Kidney (tissue), 14 donors: ENCODE results near the gene PPP2R2C. TPM values are rescaled to one million over a fixed set of nuclear protein-coding genes. Genes with fewer than 3 reads are reported as not detected.

Experiments
- DNase-seq, 5 donors: peaks; one replicate each; pipeline ENCODE4 v3.0.0-alpha.2; 2013 to 2020
- FAIRE-seq: peaks from 2 replicates; lab custom pipeline; 2012; peaks lifted over from hg19 to GRCh38; lab: Jason Lieb, UNC
- H3K27ac ChIP-seq, 2 donors: one replicate each; pipeline ENCODE4 v1.7.0; 2013; ENCODE audit warnings: low read depth in 2 of 2, low read length in 2 of 2, inconsistent platforms in 1 of 2
- H3K27me3 ChIP-seq: one replicate; pipeline ENCODE4 v1.7.1; 2013; ENCODE audit warnings: low read length, inconsistent platforms; ENCODE audit not compliant: control insufficient read depth, insufficient read depth
- H3K36me3 ChIP-seq, 3 donors: one replicate each; pipeline versions ENCODE4 v1.7.0 to v1.7.1; 2013; ENCODE audit warnings: low read length in 3 of 3, control low read depth in 1 of 3, inconsistent platforms in 1 of 3; ENCODE audit not compliant: insufficient read depth in 3 of 3, control insufficient read depth in 2 of 3
- H3K4me1 ChIP-seq, 3 donors: one replicate each; pipeline versions ENCODE4 v1.7.0 to v1.7.1; 2013; ENCODE audit warnings: low read length in 3 of 3, inconsistent platforms in 1 of 3, low read depth in 1 of 3; ENCODE audit not compliant: control insufficient read depth in 2 of 3, insufficient read depth in 2 of 3
- H3K4me3 ChIP-seq, 3 donors: one replicate each; pipeline versions ENCODE4 v1.7.0 to v1.8.1; 2013; ENCODE audit warnings: low read length in 3 of 3, control low read depth in 1 of 3, inconsistent platforms in 1 of 3
- H3K9ac ChIP-seq, 3 donors: one replicate each; pipeline versions ENCODE4 v1.7.0 to v1.7.1; 2013; ENCODE audit warnings: low read length in 3 of 3, control low read depth in 1 of 3, inconsistent platforms in 1 of 3
- H3K9me3 ChIP-seq, 3 donors: one replicate each; pipeline versions ENCODE4 v1.7.0 to v1.7.1; 2013; ENCODE audit warnings: low read length in 3 of 3, control low read depth in 1 of 3, inconsistent platforms in 1 of 3; ENCODE audit not compliant: control insufficient read depth in 2 of 3, insufficient read depth in 1 of 3
- intact Hi-C: fragments of 100-400 bp; cut with DNase I; formaldehyde crosslinking; loops from one replicate; pipeline ENCODE4 v1.11.1; 2022
- polyA plus RNA-seq: library from polyadenylated mRNA; stranded (reverse); fragments of 350-450 nt; fragmentation: Illumina TruSeq; extraction: RNeasy Lipid Tissue Mini Kit (QIAGEN cat#74804); gene quantifications from one replicate; pipeline ENCODE4 v1.2.3, GENCODE V29; 2014; ENCODE audit warnings: low read depth, low replicate concordance; ENCODE audit not compliant: insufficient read depth
- total RNA-seq: library from RNA; stranded (reverse); fragmentation: NEBNext Ultra II Directional; extraction: Animal tissue kit (Norgen Biotek cat#: 25700); gene quantifications from one replicate; pipeline ENCODE4 v1.2.1, GENCODE V29; 2021
- TF ChIP-seq, protein P1 (sequence below): IDR thresholded peaks from 3 replicates; pipeline ENCODE4 v1.5.1; 2012; ENCODE audit warnings: mild to moderate bottlenecking, moderate library complexity, borderline replicate concordance; ENCODE audit not compliant: insufficient read depth; ENCODE audit errors: extremely low read depth
- donor health status: control.
- donor health status: control.
- donor health status: control.
- donor health status: control.
- donor health status: control.
- donor health status: DM: yes; HTN: yes; CAD: no.
- donor health status: Normal renal cell carcinoma (clear cell type).

PPP2R2C gene
- total and polyA plus RNA-seq, 2 donors from 2014 or later: 0.39 to 0.82 TPM

- Histone ChIP-seq H3K4me1 (no peaks in the 10 kb centered on the region), H3K4me3 (no peak overlapping the region), H3K36me3 (no peaks in the 10 kb centered on the region), H3K9me3 (no peaks in the 10 kb centered on the region), H3K27me3 (no peaks in the 10 kb centered on the region), H3K9ac (no peak overlapping the region), H3K27ac (no peak overlapping the region)
- intact Hi-C loops: no loop called here
- no peak for DNase-seq
- TF ChIP-seq, protein P1, sequence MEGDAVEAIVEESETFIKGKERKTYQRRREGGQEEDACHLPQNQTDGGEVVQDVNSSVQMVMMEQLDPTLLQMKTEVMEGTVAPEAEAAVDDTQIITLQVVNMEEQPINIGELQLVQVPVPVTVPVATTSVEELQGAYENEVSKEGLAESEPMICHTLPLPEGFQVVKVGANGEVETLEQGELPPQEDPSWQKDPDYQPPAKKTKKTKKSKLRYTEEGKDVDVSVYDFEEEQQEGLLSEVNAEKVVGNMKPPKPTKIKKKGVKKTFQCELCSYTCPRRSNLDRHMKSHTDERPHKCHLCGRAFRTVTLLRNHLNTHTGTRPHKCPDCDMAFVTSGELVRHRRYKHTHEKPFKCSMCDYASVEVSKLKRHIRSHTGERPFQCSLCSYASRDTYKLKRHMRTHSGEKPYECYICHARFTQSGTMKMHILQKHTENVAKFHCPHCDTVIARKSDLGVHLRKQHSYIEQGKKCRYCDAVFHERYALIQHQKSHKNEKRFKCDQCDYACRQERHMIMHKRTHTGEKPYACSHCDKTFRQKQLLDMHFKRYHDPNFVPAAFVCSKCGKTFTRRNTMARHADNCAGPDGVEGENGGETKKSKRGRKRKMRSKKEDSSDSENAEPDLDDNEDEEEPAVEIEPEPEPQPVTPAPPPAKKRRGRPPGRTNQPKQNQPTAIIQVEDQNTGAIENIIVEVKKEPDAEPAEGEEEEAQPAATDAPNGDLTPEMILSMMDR: no peak
- FAIRE-seq: no peak
Measured at GRCh38 chr4:6497796-6498195, 25.4 kb upstream of the PPP2R2C start.

GRCh38 chr4:6495736-6496135 is 23.3 kb upstream of the PPP2R2C start:
- TF ChIP-seq, protein P1: no peak

GRCh38 chr4:6495296-6495590 is 22.8 kb upstream of the PPP2R2C start:
- peaks cover 0 to 6% (median 0%) of the 10 kb centered on the region in 3 donors for H3K9me3 ChIP-seq
- DNase-seq: no peak
- H3K4me1 ChIP-seq: no peaks in the 10 kb centered on the region
- no peaks in the 10 kb centered on the region for H3K36me3 ChIP-seq
- no peak overlapping the region for H3K9ac ChIP-seq
- no peaks in the 10 kb centered on the region for H3K27me3 ChIP-seq
- H3K4me3 ChIP-seq: no peak overlapping the region
- no peak overlapping the region for H3K27ac ChIP-seq
- intact Hi-C loops: no loop called here
- FAIRE-seq: no peak
- TF ChIP-seq, protein P1: no peak

More at GRCh38 chr4:6495736-6496135, 23.3 kb upstream of the PPP2R2C start:
- intact Hi-C loops: no loop called here
- FAIRE-seq (no peak), DNase-seq (no peak)
- H3K27ac ChIP-seq: no peak overlapping the region
- H3K4me1 ChIP-seq: no peaks in the 10 kb centered on the region
- no peak overlapping the region for H3K9ac ChIP-seq
- peaks cover 0 to 6% (median 0%) of the 10 kb centered on the region in 3 donors for H3K9me3 ChIP-seq
- no peaks in the 10 kb centered on the region for H3K36me3 ChIP-seq
- H3K4me3 ChIP-seq: no peak overlapping the region
- no peaks in the 10 kb centered on the region for H3K27me3 ChIP-seq
